Measurements from ENCODE around the gene FOXN4.

DNA sequence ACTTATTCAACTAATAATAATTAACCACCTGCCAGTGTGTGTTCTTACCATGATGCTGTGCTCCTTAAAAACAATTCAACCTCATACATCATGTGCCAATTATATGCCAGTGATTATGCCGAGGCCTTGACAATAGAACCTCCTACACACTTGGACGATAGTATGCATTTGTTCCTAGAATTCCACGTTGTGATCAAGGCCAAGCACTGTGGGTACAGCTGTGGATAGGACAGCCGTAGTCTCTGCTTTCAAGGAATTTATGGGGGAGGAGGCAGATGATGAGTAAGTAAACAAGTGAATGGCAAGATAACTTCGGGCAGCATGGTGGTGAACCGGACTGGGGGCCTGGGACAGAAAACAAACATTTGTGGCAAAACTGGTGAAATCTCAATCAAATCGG, 20.6 kb upstream of the FOXN4 start:
- TF ChIP-seq EP300 (IDR thresholded peaks at IDR 0.05) (no peak), POLR2A (IDR thresholded peaks at IDR 0.05; ENCODE audit: low read depth) (no peak)
- TF ChIP-seq, protein P1, sequence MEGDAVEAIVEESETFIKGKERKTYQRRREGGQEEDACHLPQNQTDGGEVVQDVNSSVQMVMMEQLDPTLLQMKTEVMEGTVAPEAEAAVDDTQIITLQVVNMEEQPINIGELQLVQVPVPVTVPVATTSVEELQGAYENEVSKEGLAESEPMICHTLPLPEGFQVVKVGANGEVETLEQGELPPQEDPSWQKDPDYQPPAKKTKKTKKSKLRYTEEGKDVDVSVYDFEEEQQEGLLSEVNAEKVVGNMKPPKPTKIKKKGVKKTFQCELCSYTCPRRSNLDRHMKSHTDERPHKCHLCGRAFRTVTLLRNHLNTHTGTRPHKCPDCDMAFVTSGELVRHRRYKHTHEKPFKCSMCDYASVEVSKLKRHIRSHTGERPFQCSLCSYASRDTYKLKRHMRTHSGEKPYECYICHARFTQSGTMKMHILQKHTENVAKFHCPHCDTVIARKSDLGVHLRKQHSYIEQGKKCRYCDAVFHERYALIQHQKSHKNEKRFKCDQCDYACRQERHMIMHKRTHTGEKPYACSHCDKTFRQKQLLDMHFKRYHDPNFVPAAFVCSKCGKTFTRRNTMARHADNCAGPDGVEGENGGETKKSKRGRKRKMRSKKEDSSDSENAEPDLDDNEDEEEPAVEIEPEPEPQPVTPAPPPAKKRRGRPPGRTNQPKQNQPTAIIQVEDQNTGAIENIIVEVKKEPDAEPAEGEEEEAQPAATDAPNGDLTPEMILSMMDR (IDR thresholded peaks at IDR 0.05), result no peak

All from esophagus muscularis mucosa (tissue), 4 donors.